H1 (cell line): ENCODE results near the gene NEK10. TPM values are rescaled to one million over a fixed set of nuclear protein-coding genes. Genes with fewer than 3 reads are reported as not detected.

Source experiments
- CTCF ChIA-PET: fragments of 300-600 bp; sonication (Branson Sonifier 250); formaldehyde crosslinking; loops from one replicate; lab custom pipeline; 2021; ENCODE audit not compliant: partially characterized antibody; lab: Charles Lee
- POLR2A ChIA-PET: fragments of 300-600 bp; sonication (Branson Sonifier 250); formaldehyde crosslinking; loops from one replicate; lab custom pipeline; 2021; ENCODE audit warnings: inconsistent platforms; ENCODE audit not compliant: partially characterized antibody; lab: Charles Lee
- DNase-seq, 2 experiments: peaks; one replicate each; pipeline versions ENCODE4 v3.0.0 to v3.0.0-alpha.2; 2010 to 2022; ENCODE audit warnings: low spot score in 2 of 2, low read depth in 1 of 2, mixed read lengths in 1 of 2
- FAIRE-seq: peaks from 2 replicates; lab custom pipeline; 2011; peaks lifted over from hg19 to GRCh38; lab: Jason Lieb, UNC
- H2AFZ ChIP-seq: 2 replicates; pipeline ENCODE4 v1.8.1; 2012; ENCODE audit warnings: low read length, inconsistent platforms
- H2AK5ac ChIP-seq: 2 replicates; pipeline ENCODE4 v1.6.1; 2013; ENCODE audit warnings: low read depth, low read length
- H2BK120ac ChIP-seq: replicated peaks from 2 replicates; pipeline ENCODE3; 2013; ENCODE audit warnings: low read depth, low read length, inconsistent platforms
- H2BK12ac ChIP-seq: 2 replicates; pipeline ENCODE4 v1.6.1; 2013; ENCODE audit warnings: low read depth, low read length
- H2BK15ac ChIP-seq: 2 replicates; pipeline ENCODE4 v1.6.1; 2013; ENCODE audit warnings: low read length
- H2BK20ac ChIP-seq: 2 replicates; pipeline ENCODE4 v1.6.1; 2013; ENCODE audit warnings: low read length
- H2BK5ac ChIP-seq: 2 replicates; pipeline ENCODE4 v1.6.1; 2013; ENCODE audit warnings: low read depth, low read length
- H3K14ac ChIP-seq: 2 replicates; pipeline ENCODE4 v1.6.1; 2013; ENCODE audit warnings: inconsistent platforms; ENCODE audit not compliant: insufficient read length
- H3K18ac ChIP-seq: 2 replicates; pipeline ENCODE4 v1.6.1; 2013; ENCODE audit warnings: low read length; ENCODE audit errors: extremely low read depth
- H3K23ac ChIP-seq: 2 replicates; pipeline ENCODE4 v1.6.1; 2013; ENCODE audit warnings: inconsistent platforms; ENCODE audit not compliant: insufficient read length
- H3K23me2 ChIP-seq: 2 replicates; pipeline ENCODE4 v1.6.1; 2013; ENCODE audit warnings: low read depth, low read length
- H3K27ac ChIP-seq: 2 replicates; pipeline ENCODE4 v1.6.1; 2011; ENCODE audit warnings: low read depth, low read length, inconsistent platforms
- H3K27me3 ChIP-seq, 4 experiments: replicated peaks in 1 of 4; 1 replicate in 1 of 4; 2 replicates in 3 of 4; pipeline versions ENCODE4 v1.6.1 to v1.8.1; 2011 to 2013; ENCODE audit warnings: low read length in 3 of 4, mild to moderate bottlenecking in 3 of 4, inconsistent platforms in 2 of 4, mixed read lengths in 2 of 4, moderate library complexity in 1 of 4; ENCODE audit not compliant: control insufficient read depth in 3 of 4, insufficient read depth in 3 of 4; ENCODE audit errors: extremely low read depth in 1 of 4
- H3K36me3 ChIP-seq, 4 experiments: 2 replicates each; pipeline versions ENCODE4 v1.6.1 to v1.8.1; 2011 to 2013; ENCODE audit warnings: mild to moderate bottlenecking in 4 of 4, low read length in 3 of 4, moderate library complexity in 2 of 4, control low read depth in 1 of 4, inconsistent platforms in 1 of 4; ENCODE audit not compliant: insufficient read depth in 4 of 4, control insufficient read depth in 2 of 4
- H3K4ac ChIP-seq: replicated peaks from 2 replicates; pipeline ENCODE3; 2013; ENCODE audit warnings: low read length, low read depth, mixed read lengths, inconsistent platforms; ENCODE audit not compliant: insufficient read length
- H3K4me1 ChIP-seq, 4 experiments: replicated peaks in 1 of 4; 1 replicate in 1 of 4; 2 replicates in 3 of 4; pipeline versions ENCODE4 v1.6.1 to v1.8.1; 2011 to 2013; ENCODE audit warnings: low read length in 3 of 4, inconsistent platforms in 2 of 4, mixed read lengths in 1 of 4; ENCODE audit not compliant: insufficient read depth in 4 of 4, control insufficient read depth in 3 of 4
- H3K4me2 ChIP-seq, 2 experiments: 2 replicates each; pipeline versions ENCODE4 v1.6.1 to v1.8.1; 2011 to 2013; ENCODE audit warnings: low read depth in 2 of 2, low read length in 2 of 2, control low read depth in 1 of 2, inconsistent platforms in 1 of 2, mild to moderate bottlenecking in 1 of 2; ENCODE audit not compliant: insufficient read depth in 1 of 2
- H3K4me3 ChIP-seq, 4 experiments: fragments of 200-600, 300-600 bp in 1 of 4; sonication (generic), shearing (Covaris generic), sonication (Bioruptor Twin) in 1 of 4; 2 replicates each; pipeline versions ENCODE4 v1.5.1 to v1.8.1; 2011 to 2016; ENCODE audit warnings: low read length in 4 of 4, low read depth in 3 of 4, control low read depth in 2 of 4, inconsistent platforms in 2 of 4, mild to moderate bottlenecking in 2 of 4, mixed read lengths in 1 of 4, moderate library complexity in 1 of 4; ENCODE audit not compliant: insufficient read depth in 2 of 4; ENCODE audit errors: extremely low read depth in 1 of 4
- H3K56ac ChIP-seq: replicated peaks from 2 replicates; pipeline ENCODE3; 2013; ENCODE audit warnings: low read depth, mild to moderate bottlenecking, mixed read lengths, low read length, inconsistent platforms; ENCODE audit not compliant: insufficient read length
- H3K79me1 ChIP-seq: 2 replicates; pipeline ENCODE4 v1.6.1; 2013; ENCODE audit warnings: low read depth, low read length, control low read depth
- H3K79me2 ChIP-seq, 2 experiments: 2 replicates each; pipeline versions ENCODE4 v1.6.1 to v1.8.1; 2012 to 2013; ENCODE audit warnings: low read length in 2 of 2, mild to moderate bottlenecking in 2 of 2, inconsistent platforms in 1 of 2; ENCODE audit not compliant: insufficient read depth in 2 of 2, control insufficient read depth in 1 of 2
- H3K9ac ChIP-seq, 4 experiments: replicated peaks in 1 of 4; 1 replicate in 1 of 4; 2 replicates in 3 of 4; pipeline versions ENCODE4 v1.6.1 to v1.8.1; 2011 to 2013; ENCODE audit warnings: low read depth in 3 of 4, low read length in 3 of 4, control low read depth in 2 of 4, mild to moderate bottlenecking in 2 of 4, moderate library complexity in 2 of 4, inconsistent platforms in 1 of 4; ENCODE audit errors: extremely low read depth in 1 of 4
- H3K9me3 ChIP-seq, 2 experiments: 2 replicates each; pipeline versions ENCODE4 v1.6.1 to v1.8.1; 2012 to 2013; ENCODE audit warnings: mild to moderate bottlenecking in 2 of 2, moderate library complexity in 2 of 2, control low read depth in 1 of 2, inconsistent platforms in 1 of 2, low read depth in 1 of 2, low read length in 1 of 2, mixed read lengths in 1 of 2; ENCODE audit not compliant: insufficient read depth in 2 of 2
- H4K20me1 ChIP-seq, 2 experiments: replicated peaks in 1 of 2; 2 replicates each; pipeline versions ENCODE3 to v1.8.1; 2011 to 2013; ENCODE audit warnings: inconsistent platforms in 2 of 2, low read length in 2 of 2, mild to moderate bottlenecking in 1 of 2; ENCODE audit not compliant: insufficient read depth in 2 of 2, control insufficient read depth in 1 of 2
- H4K5ac ChIP-seq: 2 replicates; pipeline ENCODE4 v1.6.1; 2013; ENCODE audit warnings: low read length, low read depth, mixed read lengths, inconsistent platforms; ENCODE audit not compliant: insufficient read length
- H4K8ac ChIP-seq: 2 replicates; pipeline ENCODE4 v1.8.0; 2013; ENCODE audit warnings: mild to moderate bottlenecking, moderate library complexity, low read length, inconsistent platforms; ENCODE audit not compliant: insufficient read depth; ENCODE audit errors: extremely low read depth
- H4K91ac ChIP-seq: replicated peaks from 2 replicates; pipeline ENCODE3; 2013; ENCODE audit warnings: low read length, mixed read lengths, inconsistent platforms; ENCODE audit not compliant: insufficient read length
- ASH2L ChIP-seq: fragments of 200-600, 300-600 bp; sonication (generic); IDR thresholded peaks from one replicate; pipeline ENCODE4 v1.7.1; 2017; ENCODE audit warnings: low read length
- EGR1 ChIP-seq: IDR thresholded peaks from 2 replicates; pipeline ENCODE4 v1.6.1; 2011; ENCODE audit warnings: low read depth, low read length, borderline replicate concordance
- HDAC2 ChIP-seq, 2 experiments: fragments of 300-600 bp in 1 of 2; sonication (generic) in 1 of 2; IDR thresholded peaks; 2 replicates each; pipeline ENCODE4 v1.6.1; 2011 to 2012; ENCODE audit warnings: low read depth in 2 of 2, low read length in 2 of 2, mild to moderate bottlenecking in 2 of 2, moderate library complexity in 2 of 2, borderline replicate concordance in 1 of 2, inconsistent platforms in 1 of 2
- RAD21 ChIP-seq, 2 experiments: IDR thresholded peaks in 1 of 2; conservative IDR thresholded peaks in 1 of 2; 2 replicates each; pipeline ENCODE4 v1.6.1; 2011; ENCODE audit warnings: low read depth in 2 of 2, low read length in 2 of 2, improper control_type of control experiment in 1 of 2, inconsistent platforms in 1 of 2, mild to moderate bottlenecking in 1 of 2, moderate library complexity in 1 of 2
- RNF2 ChIP-seq: fragments of 200-900, 300-1000 bp; sonication (generic); IDR thresholded peaks from 2 replicates; pipeline ENCODE4 v1.7.1; 2016; ENCODE audit warnings: borderline replicate concordance, low read depth, mild to moderate bottlenecking, antibody characterized with exemption, low read length; ENCODE audit not compliant: poor library complexity, severe bottlenecking; ENCODE audit errors: missing control alignments
- SP1 ChIP-seq: IDR thresholded peaks from 2 replicates; pipeline ENCODE4 v1.6.1; 2011; ENCODE audit warnings: low read depth, low read length
- WGBS, 2 experiments: shearing (Covaris generic) in 1 of 2; methylation state at CpG; one replicate each; pipeline versions ENCODE4 v1.1.6 to v1.1.7; 2013 to 2015; ENCODE audit warnings: low lambda C conversion rate in 2 of 2, mixed read lengths in 2 of 2, inconsistent platforms in 1 of 2, low coverage in 1 of 2, missing lambda C conversion rate in 1 of 2; ENCODE audit not compliant: insufficient replicate concordance in 2 of 2, insufficient coverage in 1 of 2, insufficient read length in 1 of 2; ENCODE audit errors: extremely low coverage in 1 of 2, missing lambda C conversion rate in 1 of 2; 5-methylcytosine and 5-hydroxymethylcytosine counted together
- polyA plus RNA-seq, 7 experiments: library from polyadenylated mRNA; depleted of rRNA in 3 of 7; stranded (reverse) in 5 of 7; unstranded in 2 of 7; fragments of >200 nt in 5 of 7; fragments of 200-250 nt in 2 of 7; gene quantifications; 1 replicate in 5 of 7; 2 replicates in 1 of 7; 4 replicates in 1 of 7; pipeline versions ENCODE4 v1.2.1 to v1.2.3, GENCODE V29; 2011 to 2013; ENCODE audit warnings: missing spikeins in 2 of 7, mixed read lengths in 2 of 7
- total RNA-seq: library from RNA; stranded (reverse); fragmentation: NEBNext Ultra II Directional; extraction: Animal tissue kit (Norgen Biotek cat#: 25700); gene quantifications from 2 replicates; pipeline ENCODE4 v1.2.1, GENCODE V29; 2021
- TF ChIP-seq, protein P1 (sequence below), 3 experiments: IDR thresholded peaks; 1 replicate in 2 of 3; 2 replicates in 1 of 3; pipeline versions ENCODE4 v1.5.1 to v1.6.1; 2011; ENCODE audit warnings: low read length in 3 of 3, mild to moderate bottlenecking in 3 of 3, inconsistent platforms in 2 of 3, low read depth in 1 of 3, moderate library complexity in 1 of 3; ENCODE audit not compliant: insufficient read depth in 1 of 3; ENCODE audit errors: control extremely low read depth in 1 of 3

Gene NEK10
- total and polyA plus RNA-seq, 2 of the 8 experiments (the other 6 are each of a cell fraction or from before 2014, with no cell fraction given) = 0.18 to 0.50 TPM

DNA sequence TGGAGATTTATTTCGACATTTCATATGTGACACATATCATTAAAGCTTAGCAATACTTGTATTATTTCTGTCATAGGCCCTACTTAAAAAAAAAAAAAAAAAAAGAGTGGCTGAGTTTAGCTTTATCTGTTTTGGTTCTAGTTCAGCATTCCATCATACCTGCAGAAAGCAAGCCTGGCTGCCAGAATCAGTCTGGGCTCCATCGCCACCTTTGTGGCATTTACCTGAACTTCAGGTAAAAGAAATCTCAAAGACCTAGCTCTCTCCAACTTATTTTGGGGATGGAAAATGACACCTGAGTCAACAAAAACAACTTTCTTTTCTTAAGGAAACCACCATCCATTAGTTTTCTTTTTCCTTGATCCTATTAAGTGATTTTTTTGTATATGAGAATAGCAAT, 82.1 kb downstream of the NEK10 start:
- no peak overlapping the region for H3K4me2 ChIP-seq
- H3K4me3 ChIP-seq = no peak overlapping the region
- H2AFZ ChIP-seq = no peak overlapping the region
- no peak overlapping the region for H2AK5ac ChIP-seq
- H3K56ac ChIP-seq = no peak overlapping the region
- no peak overlapping the region for H2BK12ac ChIP-seq
- no peak overlapping the region for H3K14ac ChIP-seq
- H3K79me1 ChIP-seq = no peaks in the 10 kb centered on the region
- H3K36me3 ChIP-seq = no peaks in the 10 kb centered on the region
- no peak overlapping the region for H3K23ac ChIP-seq
- no peak overlapping the region for H3K9ac ChIP-seq
- POLR2A ChIA-PET = no interaction called here
- CTCF ChIA-PET = interaction anchor here (0.6 to 2.3 kb wide), 7 partner anchors 18 to 394 kb away, joined by 3 to 12 read pairs (median 4); no protein-coding TSS in a partner anchor
- no peak overlapping the region for H3K27ac ChIP-seq
- H3K23me2 ChIP-seq = no peaks in the 10 kb centered on the region
- H2BK120ac ChIP-seq = no peak overlapping the region
- H2BK15ac ChIP-seq = no peak overlapping the region
- H4K8ac ChIP-seq = no peak overlapping the region
- no peaks in the 10 kb centered on the region for H4K20me1 ChIP-seq
- DNase-seq (no peak), FAIRE-seq (no peak)
- H3K4me1 ChIP-seq = no peaks in the 10 kb centered on the region
- H2BK5ac ChIP-seq = no peak overlapping the region
- no peak overlapping the region for H3K4ac ChIP-seq
- no peak overlapping the region for H2BK20ac ChIP-seq
- H4K5ac ChIP-seq = no peak overlapping the region
- H3K27me3 ChIP-seq = no peaks in the 10 kb centered on the region
- H3K79me2 ChIP-seq = no peaks in the 10 kb centered on the region
- H3K9me3 ChIP-seq = no peaks in the 10 kb centered on the region
- TF ChIP-seq ASH2L (no peak), RAD21 (IDR thresholded peaks at IDR 0.05 in 1 of 2, conservative IDR thresholded peaks at IDR 0.05 in 1 of 2; ENCODE audit: low read depth in 2 of 2, low read length in 2 of 2) (peak; percentile 43 to 46), SP1 (no peak), HDAC2 (IDR thresholded peaks at IDR 0.05; ENCODE audit: borderline replicate concordance in 1 of 2, low read depth in 2 of 2, low read length in 2 of 2) (no peak), EGR1 (no peak), RNF2 (no peak)
- TF ChIP-seq, protein P1, sequence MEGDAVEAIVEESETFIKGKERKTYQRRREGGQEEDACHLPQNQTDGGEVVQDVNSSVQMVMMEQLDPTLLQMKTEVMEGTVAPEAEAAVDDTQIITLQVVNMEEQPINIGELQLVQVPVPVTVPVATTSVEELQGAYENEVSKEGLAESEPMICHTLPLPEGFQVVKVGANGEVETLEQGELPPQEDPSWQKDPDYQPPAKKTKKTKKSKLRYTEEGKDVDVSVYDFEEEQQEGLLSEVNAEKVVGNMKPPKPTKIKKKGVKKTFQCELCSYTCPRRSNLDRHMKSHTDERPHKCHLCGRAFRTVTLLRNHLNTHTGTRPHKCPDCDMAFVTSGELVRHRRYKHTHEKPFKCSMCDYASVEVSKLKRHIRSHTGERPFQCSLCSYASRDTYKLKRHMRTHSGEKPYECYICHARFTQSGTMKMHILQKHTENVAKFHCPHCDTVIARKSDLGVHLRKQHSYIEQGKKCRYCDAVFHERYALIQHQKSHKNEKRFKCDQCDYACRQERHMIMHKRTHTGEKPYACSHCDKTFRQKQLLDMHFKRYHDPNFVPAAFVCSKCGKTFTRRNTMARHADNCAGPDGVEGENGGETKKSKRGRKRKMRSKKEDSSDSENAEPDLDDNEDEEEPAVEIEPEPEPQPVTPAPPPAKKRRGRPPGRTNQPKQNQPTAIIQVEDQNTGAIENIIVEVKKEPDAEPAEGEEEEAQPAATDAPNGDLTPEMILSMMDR (IDR thresholded peaks at IDR 0.05; ENCODE audit: control extremely low read depth in 1 of 3, insufficient read depth in 1 of 3, low read depth in 1 of 3, low read length in 3 of 3) = peak in 2 of 3 experiments; percentile 10 to 27; a peak in 2 of 4 replicates
- TF ChIP-seq, all 59 proteins: peak for 2
- no peak overlapping the region for H4K91ac ChIP-seq
- H3K18ac ChIP-seq = no peak overlapping the region
- 80% methylated on average over 2 of the region's 2 CpGs; no CpG with 5 or more reads in 1 of the 2 experiments for WGBS, 2 experiments
